ENCODE measurements around the gene CPO.

GRCh38 chr2:206937555-206937954, 1.8 kb upstream of the CPO start:
- TF ChIP-seq EZH2 (IDR thresholded peaks at IDR 0.05; ENCODE audit: insufficient read depth, poor library complexity, severe bottlenecking) (no peak), EZH2phosphoT487 (IDR thresholded peaks at IDR 0.05; ENCODE audit: insufficient read depth, low read depth) (no peak)
